SK-N-MC (cell line): ENCODE results near the gene FBXW7.

Experiments used
- EZH2 ChIP-seq: fragments of 200-600 bp; sonication (generic); IDR thresholded peaks from one replicate; pipeline ENCODE4 v1.6.1; 2017; ENCODE audit warnings: antibody characterized with exemption
- POLR2AphosphoS5 ChIP-seq: IDR thresholded peaks from 2 replicates; pipeline ENCODE4 v1.6.1; 2012; ENCODE audit warnings: mild to moderate bottlenecking, low read depth, low read length, borderline replicate concordance

DNA sequence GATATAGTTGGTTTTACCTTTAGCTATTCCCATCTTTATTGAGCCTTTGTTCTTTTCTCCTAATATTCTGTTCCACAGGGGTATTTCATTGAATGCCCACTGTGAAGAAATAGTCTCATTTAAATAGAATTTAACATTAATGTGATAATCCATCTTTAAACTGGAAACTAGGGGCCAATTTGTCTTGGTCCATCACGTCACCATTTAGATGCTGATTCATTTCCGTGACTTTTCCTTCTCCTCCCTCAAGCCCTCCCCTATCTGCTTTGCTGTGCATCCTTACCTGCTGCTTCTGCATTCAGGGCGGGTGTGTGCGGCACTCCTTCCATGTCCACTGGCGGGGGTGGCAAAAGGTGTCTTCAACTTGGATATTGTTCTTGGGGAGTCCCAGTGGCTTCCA lies 241.1 kb downstream of the FBXW7 start:
- TF ChIP-seq EZH2 (no peak), POLR2AphosphoS5 (no peak)
